Breast epithelium (tissue), 4 donors: ENCODE data around the gene SUPT4H1. TPM values are rescaled to one million over a fixed set of nuclear protein-coding genes. Genes with fewer than 3 reads are reported as not detected.

ENCODE experiments used
- DNase-seq, 2 donors: peaks; one replicate each; pipeline ENCODE4 v3.0.0-alpha.2; 2019; ENCODE audit warnings: low spot score in 2 of 2
- H3K27ac ChIP-seq, 2 donors: fragments of 200-600 bp; sonication (generic) in 1 of 2; one replicate each; pipeline ENCODE4 v1.5.1; 2016 to 2019; ENCODE audit warnings: mild to moderate bottlenecking in 1 of 2
- H3K27me3 ChIP-seq, 2 donors: fragments of 200-600 bp; sonication (generic) in 1 of 2; one replicate each; pipeline versions ENCODE4 v1.5.1 to v1.6.0; 2017 to 2019; ENCODE audit warnings: control low read depth in 1 of 2, mild to moderate bottlenecking in 1 of 2
- H3K36me3 ChIP-seq: fragments of 200-600 bp; one replicate; pipeline ENCODE4 v1.5.1; 2019
- H3K4me1 ChIP-seq, 2 donors: fragments of 200-600 bp; sonication (generic); one replicate each; pipeline ENCODE4 v1.5.1; 2016 to 2019; ENCODE audit warnings: control low read depth in 1 of 2
- H3K4me3 ChIP-seq, 3 donors: fragments of 200-600 bp; sonication (generic); 1 replicate in 2 of 3; 2 replicates in 1 of 3; pipeline ENCODE4 v1.5.1; 2016 to 2019; ENCODE audit warnings: mild to moderate bottlenecking in 3 of 3, moderate library complexity in 2 of 3
- H3K9me3 ChIP-seq, 2 donors: fragments of 200-600 bp; sonication (generic) in 1 of 2; one replicate each; pipeline ENCODE4 v1.5.1; 2016 to 2019; ENCODE audit warnings: control low read depth in 1 of 2
- CTCF ChIP-seq, 3 donors: fragments of 450-650 bp; IDR thresholded peaks; one replicate each; pipeline ENCODE4 v1.5.1; 2016 to 2017; ENCODE audit warnings: antibody characterized with exemption in 3 of 3, mild to moderate bottlenecking in 3 of 3, moderate library complexity in 3 of 3
- POLR2A ChIP-seq: fragments of 450-650 bp; IDR thresholded peaks from one replicate; pipeline ENCODE4 v1.6.1; 2016; ENCODE audit warnings: antibody characterized with exemption, mild to moderate bottlenecking, moderate library complexity
- POLR2AphosphoS5 ChIP-seq, 3 donors: sonication (generic); formaldehyde crosslinking; IDR thresholded peaks; one replicate each; pipeline ENCODE4 v1.6.1; 2017; ENCODE audit warnings: antibody characterized with exemption in 3 of 3
- intact Hi-C: fragments of 100-400 bp; cut with DNase I; formaldehyde crosslinking; loops from one replicate; pipeline ENCODE4 v1.15.1; 2023; ENCODE audit warnings: low total_unique reads
- total RNA-seq, 3 donors: library from RNA; depleted of rRNA; stranded (reverse); fragments of >200 nt; gene quantifications; one replicate each; pipeline ENCODE4 v1.1.0, GENCODE V29; 2016

Gene SUPT4H1
- total RNA-seq, 3 donors from 2014 or later, result 46.4 to 61.6 (median 48.2) TPM

GRCh38 chr17:58305626-58306025 is 46.4 kb downstream of the SUPT4H1 start:
- no peak overlapping the region for H3K27ac ChIP-seq
- H3K27me3 ChIP-seq, result no peaks in the 10 kb centered on the region
- H3K9me3 ChIP-seq, result no peaks in the 10 kb centered on the region
- no peaks in the 10 kb centered on the region for H3K4me1 ChIP-seq
- intact Hi-C loops, result no loop called here
- DNase-seq, result no peak
- H3K36me3 ChIP-seq, result no peaks in the 10 kb centered on the region
- no peak overlapping the region for H3K4me3 ChIP-seq
- TF ChIP-seq CTCF (IDR thresholded peaks at IDR 0.05) (no peak), POLR2AphosphoS5 (IDR thresholded peaks at IDR 0.05) (no peak), POLR2A (no peak)

GRCh38 chr17:58304750-58305486 is 47.1 kb downstream of the SUPT4H1 start:
- intact Hi-C loops, result loop anchor here (5.0 kb wide), 1 partner anchor 1048 kb away; the partner anchor contains the start of gene MSI2
- Histone ChIP-seq H3K27ac (no peak overlapping the region), H3K9me3 (no peaks in the 10 kb centered on the region), H3K27me3 (no peaks in the 10 kb centered on the region), H3K36me3 (no peaks in the 10 kb centered on the region), H3K4me1 (no peaks in the 10 kb centered on the region), H3K4me3 (no peak overlapping the region)
- TF ChIP-seq POLR2A, result no peak
- DNase-seq, result peak in 1 of 2 donors; percentile 12

- DNase-seq, result peak in 1 of 2 donors; percentile 15
- H3K36me3 ChIP-seq, result no peaks in the 10 kb centered on the region
- no peak overlapping the region for H3K4me3 ChIP-seq
- H3K27me3 ChIP-seq, result no peaks in the 10 kb centered on the region
- no peak overlapping the region for H3K27ac ChIP-seq
- intact Hi-C loops, result loop anchor here (5.0 kb wide), 1 partner anchor 1047 kb away; the partner anchor contains the start of gene MSI2
- H3K4me1 ChIP-seq, result no peaks in the 10 kb centered on the region
- TF ChIP-seq POLR2AphosphoS5 (IDR thresholded peaks at IDR 0.05) (no peak), POLR2A (no peak), CTCF (IDR thresholded peaks at IDR 0.05) (peak; percentile 41 to 64 (median 52))
- H3K9me3 ChIP-seq, result no peaks in the 10 kb centered on the region
Observed at GRCh38 chr17:58303971-58304749, 47.8 kb downstream of the SUPT4H1 start.

- intact Hi-C loops, result loop anchor here (5.0 kb wide), 1 partner anchor 1046 kb away; the partner anchor contains the start of gene MSI2
- H3K27me3 ChIP-seq, result no peaks in the 10 kb centered on the region
- H3K4me1 ChIP-seq, result no peaks in the 10 kb centered on the region
- no peak for DNase-seq
- no peak overlapping the region for H3K4me3 ChIP-seq
- TF ChIP-seq POLR2AphosphoS5 (IDR thresholded peaks at IDR 0.05), result no peak
- no peak for TF ChIP-seq POLR2A
- no peak for TF ChIP-seq CTCF (IDR thresholded peaks at IDR 0.05)
- no peaks in the 10 kb centered on the region for H3K36me3 ChIP-seq
- H3K27ac ChIP-seq, result no peak overlapping the region
- no peaks in the 10 kb centered on the region for H3K9me3 ChIP-seq
Observed at GRCh38 chr17:58302919-58303585, 48.9 kb downstream of the SUPT4H1 start.

DNA sequence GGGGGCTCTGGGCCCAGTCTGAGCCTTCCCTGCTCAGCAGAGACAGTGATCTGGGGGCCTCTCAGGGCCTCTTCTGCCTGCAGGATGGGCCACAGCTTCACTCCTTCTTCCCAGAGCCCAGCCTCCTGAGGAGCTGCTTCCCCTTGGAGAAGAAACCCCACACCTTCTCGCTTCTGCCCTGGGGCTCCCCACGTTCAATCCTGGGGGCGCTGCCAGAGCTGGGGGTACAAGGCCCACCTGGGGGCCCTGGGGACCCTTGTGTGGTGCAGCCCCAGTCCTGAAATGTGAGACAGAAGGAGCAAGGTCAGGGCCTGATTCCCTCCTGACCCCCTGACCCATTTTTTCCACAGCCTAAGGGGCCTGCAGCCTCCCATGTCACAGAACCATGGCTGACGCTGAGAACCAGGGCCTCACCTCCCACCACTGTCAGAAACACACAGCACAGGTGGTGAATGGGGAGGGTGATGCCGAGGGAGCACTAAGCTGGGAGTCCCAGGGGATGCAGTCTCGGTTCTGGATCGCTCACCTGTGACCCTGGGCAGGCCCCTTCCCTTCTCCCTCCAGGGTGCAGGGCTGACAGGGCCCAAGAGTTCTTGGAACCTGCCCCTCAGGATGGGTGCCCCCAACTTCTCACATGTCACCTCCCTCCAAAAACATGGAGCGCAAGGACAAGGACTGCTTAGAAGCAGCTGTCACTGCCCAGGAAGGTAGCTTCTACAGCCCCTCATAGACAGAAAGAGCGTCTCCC is 49.7 kb downstream of the SUPT4H1 start:
- Histone ChIP-seq H3K4me3 (no peak overlapping the region), H3K9me3 (no peaks in the 10 kb centered on the region), H3K27ac (no peak overlapping the region), H3K36me3 (no peaks in the 10 kb centered on the region), H3K27me3 (no peaks in the 10 kb centered on the region), H3K4me1 (no peaks in the 10 kb centered on the region)
- intact Hi-C loops, result loop anchor here (5.0 kb wide), 1 partner anchor 1045 kb away; the partner anchor contains the start of gene MSI2
- TF ChIP-seq POLR2AphosphoS5 (IDR thresholded peaks at IDR 0.05), result no peak
- TF ChIP-seq POLR2A, result no peak
- TF ChIP-seq CTCF (IDR thresholded peaks at IDR 0.05), result no peak
- DNase-seq, result peak in 1 of 2 donors; percentile 11
